ENCODE results near the gene MYOM1.
"Not testable (repeated sequence)": the region's sequence is repeated elsewhere in the genome, so short reads cannot be mapped to it uniquely, and the experiment has no call there.

The MYOM1 gene

DNA sequence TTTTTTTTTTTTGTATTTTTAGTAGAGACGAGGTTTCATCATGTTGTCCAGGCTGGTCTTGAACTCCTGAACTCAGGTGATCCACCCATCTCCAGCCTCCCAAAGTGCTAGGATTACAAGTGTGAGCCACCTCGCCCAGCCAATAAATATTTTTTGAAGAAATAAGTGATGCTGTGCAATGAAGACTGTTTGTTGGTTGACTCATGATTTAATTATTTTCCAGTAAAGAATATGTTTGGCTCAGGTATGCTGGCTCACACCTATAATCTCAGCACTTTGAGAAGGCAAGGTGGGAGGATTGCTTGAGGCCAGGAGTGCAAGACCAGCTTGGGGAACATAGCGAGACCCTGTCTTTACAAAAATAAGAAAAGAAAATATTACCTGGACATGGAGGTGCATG, 165.0 kb downstream of the MYOM1 start:
- H3K4me3 ChIP-seq (ENCODE audit: low read depth, low read length) = no peak overlapping the region

DNA sequence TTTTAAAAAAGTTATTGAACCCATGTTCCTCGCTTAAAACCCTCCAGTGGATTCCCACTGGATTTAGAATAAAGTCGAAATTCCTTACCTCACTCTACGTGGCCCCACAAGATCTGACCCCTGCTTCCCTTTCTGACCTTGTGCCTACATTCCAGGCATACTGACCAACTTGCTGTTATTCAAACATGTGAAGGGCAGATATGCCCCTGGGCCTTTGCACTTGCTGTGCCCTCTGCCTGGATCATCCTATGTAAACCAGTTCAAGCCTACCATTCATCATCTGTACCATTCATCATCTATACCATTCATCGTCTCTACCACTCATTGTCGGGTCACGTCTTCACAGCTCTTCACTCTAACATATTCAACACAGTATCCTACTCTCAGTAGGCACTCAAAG, 165.6 kb downstream of the MYOM1 start:
- H3K4me3 ChIP-seq (ENCODE audit: low read depth, low read length) = no peak overlapping the region
- DNase-seq (ENCODE audit: low read depth) = no peak
- TF ChIP-seq, protein P1, sequence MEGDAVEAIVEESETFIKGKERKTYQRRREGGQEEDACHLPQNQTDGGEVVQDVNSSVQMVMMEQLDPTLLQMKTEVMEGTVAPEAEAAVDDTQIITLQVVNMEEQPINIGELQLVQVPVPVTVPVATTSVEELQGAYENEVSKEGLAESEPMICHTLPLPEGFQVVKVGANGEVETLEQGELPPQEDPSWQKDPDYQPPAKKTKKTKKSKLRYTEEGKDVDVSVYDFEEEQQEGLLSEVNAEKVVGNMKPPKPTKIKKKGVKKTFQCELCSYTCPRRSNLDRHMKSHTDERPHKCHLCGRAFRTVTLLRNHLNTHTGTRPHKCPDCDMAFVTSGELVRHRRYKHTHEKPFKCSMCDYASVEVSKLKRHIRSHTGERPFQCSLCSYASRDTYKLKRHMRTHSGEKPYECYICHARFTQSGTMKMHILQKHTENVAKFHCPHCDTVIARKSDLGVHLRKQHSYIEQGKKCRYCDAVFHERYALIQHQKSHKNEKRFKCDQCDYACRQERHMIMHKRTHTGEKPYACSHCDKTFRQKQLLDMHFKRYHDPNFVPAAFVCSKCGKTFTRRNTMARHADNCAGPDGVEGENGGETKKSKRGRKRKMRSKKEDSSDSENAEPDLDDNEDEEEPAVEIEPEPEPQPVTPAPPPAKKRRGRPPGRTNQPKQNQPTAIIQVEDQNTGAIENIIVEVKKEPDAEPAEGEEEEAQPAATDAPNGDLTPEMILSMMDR (IDR thresholded peaks at IDR 0.05; ENCODE audit: low read depth, low read length, missing control alignments) = no peak

More for the DNA sequence above, 165.0 kb downstream of the MYOM1 start:
- DNase-seq (ENCODE audit: low read depth) = no peak
- TF ChIP-seq, protein P1 (IDR thresholded peaks at IDR 0.05; ENCODE audit: low read depth, low read length, missing control alignments) = no peak

DNA sequence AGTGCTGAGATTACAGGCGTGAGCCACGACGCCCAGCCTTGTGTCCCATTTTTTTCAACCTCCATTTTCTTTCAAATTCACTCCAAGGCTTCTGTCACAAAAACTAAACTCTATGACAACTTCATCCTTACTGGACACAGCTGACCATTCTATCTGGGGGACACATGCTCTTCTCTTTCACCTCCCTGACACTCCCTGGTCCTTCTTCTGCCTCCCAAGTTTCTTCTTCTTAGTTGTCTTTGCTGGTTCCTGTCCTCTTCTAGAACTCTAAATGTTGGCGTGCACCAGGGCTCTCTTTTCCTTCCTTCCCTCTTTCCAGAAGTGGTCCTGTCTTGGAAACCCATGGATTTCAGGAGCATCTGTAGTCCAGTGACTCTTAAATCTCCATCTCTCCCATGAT, 166.7 kb downstream of the MYOM1 start:
- TF ChIP-seq, protein P1 (IDR thresholded peaks at IDR 0.05; ENCODE audit: low read depth, low read length, missing control alignments) = no peak
- DNase-seq (ENCODE audit: low read depth) = no peak
- no peak overlapping the region for H3K4me3 ChIP-seq (ENCODE audit: low read depth, low read length)

DNA sequence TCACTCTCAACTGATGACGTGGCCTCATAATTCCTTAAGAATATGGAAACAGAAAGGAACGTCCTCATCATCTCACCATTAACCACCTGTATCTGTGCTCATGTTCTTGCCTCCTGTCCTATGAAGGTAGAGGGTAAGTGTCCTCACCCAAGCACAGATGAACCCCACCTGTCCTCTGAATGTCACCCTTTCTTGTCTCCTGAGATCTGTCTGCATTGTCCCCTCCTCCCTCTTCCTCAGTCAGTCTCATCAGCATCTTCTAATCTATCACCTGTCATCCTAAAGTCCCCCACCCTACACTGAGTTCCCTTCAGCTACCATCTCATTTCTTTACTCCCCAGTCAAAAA, 167.4 kb downstream of the MYOM1 start:
- no peak for DNase-seq (ENCODE audit: low read depth)
- TF ChIP-seq, protein P1 (IDR thresholded peaks at IDR 0.05; ENCODE audit: low read depth, low read length, missing control alignments) = no peak
- H3K4me3 ChIP-seq (ENCODE audit: low read depth, low read length) = no peak overlapping the region

DNA sequence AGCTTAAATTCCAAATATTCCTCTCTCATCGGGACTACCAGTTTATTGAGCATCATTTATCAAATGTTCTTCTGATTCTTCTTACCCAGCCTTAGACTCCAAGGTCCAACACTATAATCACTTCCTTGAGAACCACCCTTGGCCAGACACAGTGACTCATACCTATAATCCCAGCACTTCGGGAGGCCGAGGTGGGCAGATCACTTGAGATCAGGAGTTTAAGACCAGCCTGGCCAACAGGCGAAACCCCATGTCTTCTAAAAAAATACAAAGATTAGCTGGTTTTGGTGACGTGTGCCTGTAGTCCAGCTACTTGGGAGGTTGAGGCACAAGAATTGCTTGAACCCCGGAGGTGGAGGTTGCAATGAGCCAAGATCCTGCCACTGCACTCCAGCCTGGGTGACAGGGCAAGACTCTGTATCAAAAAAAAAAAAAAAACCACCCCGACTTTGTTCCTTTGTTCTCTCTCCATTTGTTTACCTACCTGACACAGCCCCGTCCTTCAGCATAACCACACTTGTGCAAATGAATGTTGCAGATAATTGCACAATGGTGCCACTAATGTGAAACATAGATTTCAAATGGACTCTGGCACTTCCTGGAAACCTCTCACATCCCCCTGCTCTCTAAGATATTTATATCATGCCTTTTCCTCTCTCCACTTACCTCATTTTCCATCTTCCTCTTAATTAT, 167.9 kb downstream of the MYOM1 start:
- DNase-seq (ENCODE audit: low read depth) = no peak
- H3K4me3 ChIP-seq (ENCODE audit: low read depth, low read length) = no peak overlapping the region

DNA sequence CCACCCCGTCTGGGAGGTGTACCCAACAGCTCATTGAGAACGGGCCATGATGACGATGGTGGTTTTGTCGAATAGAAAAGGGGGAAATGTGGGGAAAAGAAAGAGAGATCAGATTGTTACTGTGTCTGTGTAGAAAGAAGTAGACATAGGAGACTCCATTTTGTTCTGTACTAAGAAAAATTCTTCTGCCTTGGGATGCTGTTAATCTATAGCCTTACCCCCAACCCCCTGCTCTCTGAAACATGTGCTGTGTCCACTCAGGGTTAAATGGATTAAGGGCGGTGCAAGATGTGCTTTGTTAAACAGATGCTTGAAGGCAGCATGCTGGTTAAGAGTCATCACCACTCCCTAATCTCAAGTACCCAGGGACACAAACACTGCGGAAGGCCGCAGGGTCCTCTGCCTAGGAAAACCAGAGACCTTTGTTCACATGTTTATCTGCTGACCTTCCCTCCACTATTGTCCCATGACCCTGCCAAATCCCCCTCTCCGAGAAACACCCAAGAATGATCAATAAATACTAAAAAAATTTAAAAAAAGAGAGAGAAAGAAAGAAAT, 169.8 kb downstream of the MYOM1 start:
- not testable (repeated sequence) for H3K4me3 ChIP-seq (ENCODE audit: low read depth, low read length); DNase-seq (ENCODE audit: low read depth)

More for the DNA sequence above, 167.9 kb downstream of the MYOM1 start:
- TF ChIP-seq, protein P1 (IDR thresholded peaks at IDR 0.05; ENCODE audit: low read depth, low read length, missing control alignments) = no peak

DNA sequence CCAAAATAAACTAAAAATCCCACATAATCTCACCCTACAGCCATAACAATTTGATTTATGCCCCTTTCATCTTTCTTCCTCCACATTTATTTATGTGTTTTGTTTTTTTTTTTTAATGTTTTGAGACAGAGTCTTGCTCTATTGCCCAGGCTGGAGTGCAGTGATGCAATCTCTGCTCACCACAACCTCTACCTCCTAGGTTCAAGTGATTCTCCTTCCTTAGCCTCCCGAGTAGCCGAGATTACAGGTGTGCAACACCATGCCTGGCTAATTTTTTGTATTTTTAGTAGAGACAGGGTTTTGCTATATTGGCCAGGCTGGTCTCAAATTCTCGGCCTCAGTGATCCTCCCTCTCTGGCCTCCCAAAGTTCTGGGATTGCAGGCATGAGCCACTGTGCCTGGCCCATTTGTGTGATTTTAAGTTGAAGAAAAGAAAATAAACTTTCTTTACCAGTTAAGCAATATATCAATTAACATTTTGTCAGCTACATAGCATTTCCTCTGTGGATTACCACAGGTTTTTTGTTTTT, 170.9 kb downstream of the MYOM1 start:
- TF ChIP-seq, protein P1 (IDR thresholded peaks at IDR 0.05; ENCODE audit: low read depth, low read length, missing control alignments) = no peak
- no peak overlapping the region for H3K4me3 ChIP-seq (ENCODE audit: low read depth, low read length)
- no peak for DNase-seq (ENCODE audit: low read depth)
